Mesenteric fat pad (tissue), 1 donor: ENCODE measurements around the gene SLAMF8. TPM values are rescaled to one million over a fixed set of nuclear protein-coding genes. Genes with fewer than 3 reads are reported as not detected.

ENCODE experiments used
- DNase-seq: peaks from one replicate; pipeline ENCODE4 v3.0.0-alpha.2; 2020; ENCODE audit warnings: low spot score
- total RNA-seq: library from RNA; stranded (reverse); fragmentation: NEBNext Ultra II Directional; extraction: Animal tissue kit (Norgen Biotek cat#: 25700); gene quantifications from one replicate; pipeline ENCODE4 v1.2.1, GENCODE V29; 2021
- donor health status: DM: yes; HTN: yes; CAD: no.

SLAMF8 gene
- total RNA-seq, 1 donor from 2014 or later, result 11.3 TPM

GRCh38 chr1:159845751-159846629, 19.3 kb downstream of the SLAMF8 start:
- DNase-seq, result no peak

GRCh38 chr1:159847231-159847630, 20.6 kb downstream of the SLAMF8 start:
- DNase-seq, result no peak

DNA sequence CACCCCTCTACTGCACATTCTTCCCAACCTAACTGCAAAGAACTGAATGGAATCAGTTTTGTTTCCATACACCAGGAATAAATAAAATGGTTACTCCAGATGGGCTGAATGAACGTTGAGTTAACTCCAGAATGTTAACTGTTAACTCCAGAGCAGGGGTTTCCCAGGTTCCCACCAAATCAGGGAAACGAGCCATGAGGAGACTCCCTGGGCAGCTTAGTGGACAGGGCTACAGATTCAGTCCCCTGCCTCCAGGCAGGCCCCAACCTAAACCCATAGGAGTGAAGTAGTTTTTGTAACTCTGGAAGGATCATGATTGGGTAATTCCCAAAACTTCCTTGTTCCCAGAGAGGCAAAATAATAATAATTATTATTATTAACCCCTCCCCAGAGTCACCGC, 21.7 kb downstream of the SLAMF8 start:
- DNase-seq, result no peak

GRCh38 chr1:159849626-159850366, 23.1 kb downstream of the SLAMF8 start:
- DNase-seq, result no peak

DNA sequence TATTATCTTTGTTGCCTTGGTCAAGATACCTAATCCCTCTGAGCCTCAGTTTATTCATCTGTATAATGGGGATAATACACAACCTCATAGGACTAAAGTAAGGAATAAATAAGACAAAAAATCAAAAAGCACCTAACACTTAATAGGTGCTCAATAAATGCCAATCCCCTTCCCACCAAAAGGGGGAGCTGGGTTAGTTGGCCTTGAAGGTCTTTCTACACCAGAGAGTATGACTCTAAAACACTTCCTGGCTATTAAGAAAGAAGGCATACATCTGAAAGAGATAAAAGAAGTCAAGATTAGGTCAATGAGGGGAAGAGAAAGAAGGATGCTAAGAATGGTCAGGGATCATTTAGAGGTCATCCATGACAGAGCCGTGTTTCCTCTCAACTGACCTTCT, 24.7 kb downstream of the SLAMF8 start:
- no peak for DNase-seq

DNA sequence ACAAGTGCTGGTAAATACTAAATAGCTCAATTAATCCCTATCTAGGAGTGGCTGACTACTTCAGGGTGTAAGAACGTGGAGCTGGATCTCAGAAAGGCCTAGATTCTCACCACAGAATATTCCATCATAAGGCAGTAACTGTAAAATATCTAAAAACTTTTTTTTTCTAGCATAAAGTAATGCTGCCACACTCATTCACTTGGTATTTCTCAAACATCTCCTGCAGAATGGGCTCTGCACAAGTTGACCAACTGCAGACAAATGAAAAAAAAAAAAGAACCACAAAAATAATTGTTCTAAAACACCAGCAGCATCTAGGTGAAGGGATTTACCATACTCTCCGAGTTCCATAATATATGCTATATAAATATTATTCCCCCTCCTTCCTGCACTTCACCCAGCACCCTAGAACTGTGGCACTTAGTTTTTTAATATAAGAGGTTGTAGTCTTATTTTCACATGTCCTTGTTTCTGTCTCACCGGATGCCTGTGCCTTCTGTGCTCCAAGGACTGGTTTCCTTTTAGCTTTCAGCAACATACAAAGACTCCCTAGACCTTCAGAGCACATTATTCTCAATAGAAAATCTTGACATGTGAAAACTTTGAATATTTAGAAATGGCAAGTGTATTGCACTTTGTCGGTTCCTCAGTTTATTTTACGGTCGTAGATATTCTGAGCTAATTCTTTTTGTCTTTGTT, 26.9 kb downstream of the SLAMF8 start:
- DNase-seq, result no peak

DNA sequence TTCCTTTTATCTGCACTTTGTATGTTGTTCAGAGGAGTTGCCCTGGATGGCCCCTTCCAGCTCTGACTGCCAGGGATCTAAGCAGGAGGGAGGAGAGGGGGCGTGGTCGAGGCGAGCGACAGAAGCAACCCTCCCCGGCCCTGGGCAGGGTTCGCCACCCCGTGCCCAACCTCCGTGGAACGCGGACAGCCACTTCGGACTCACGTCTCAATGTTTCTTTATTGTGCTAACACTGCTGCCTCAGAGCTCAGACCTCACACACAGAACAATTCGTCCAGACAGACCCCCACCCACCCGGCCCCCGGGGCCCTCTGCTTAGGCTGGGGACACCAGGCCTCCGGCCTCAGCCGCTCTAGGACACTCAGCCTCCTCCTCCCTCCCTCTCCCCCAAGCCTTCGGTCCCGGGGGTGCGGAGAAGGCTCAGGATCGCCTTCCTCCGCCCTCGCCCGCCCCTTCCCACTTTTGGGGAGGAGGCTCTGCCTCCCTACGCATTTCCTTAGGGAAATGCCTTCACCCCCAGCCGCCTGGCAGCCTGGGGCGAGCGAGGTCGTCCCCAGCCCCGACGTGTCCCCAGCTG, 27.5 kb downstream of the SLAMF8 start:
- DNase-seq, result no peak

DNA sequence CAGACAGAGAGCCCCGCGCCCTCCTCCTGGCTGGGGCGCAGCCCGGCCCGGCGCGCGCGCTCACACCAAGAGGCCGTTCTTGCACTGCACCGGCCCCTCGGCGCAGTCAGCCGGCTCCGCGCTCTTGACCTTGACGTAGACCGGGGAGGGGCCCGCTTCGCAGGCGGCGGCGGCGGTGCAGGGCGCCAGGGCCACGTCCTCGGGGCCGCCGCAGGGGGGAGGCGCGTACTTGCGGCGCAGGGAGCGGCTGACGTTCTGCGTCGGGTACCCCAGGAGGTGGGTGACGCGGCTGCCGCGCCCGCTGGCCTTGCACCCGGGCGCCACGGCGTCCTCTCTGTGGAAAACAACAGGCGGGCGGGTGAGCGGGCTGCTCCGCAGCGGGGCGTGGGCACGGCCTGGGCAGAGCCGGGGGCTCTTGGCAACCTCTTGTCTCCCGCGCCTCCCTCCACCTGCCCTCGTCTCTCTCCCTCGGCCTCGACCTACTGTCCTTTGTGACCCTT, 28.1 kb downstream of the SLAMF8 start:
- peak; percentile 95 for DNase-seq

DNA sequence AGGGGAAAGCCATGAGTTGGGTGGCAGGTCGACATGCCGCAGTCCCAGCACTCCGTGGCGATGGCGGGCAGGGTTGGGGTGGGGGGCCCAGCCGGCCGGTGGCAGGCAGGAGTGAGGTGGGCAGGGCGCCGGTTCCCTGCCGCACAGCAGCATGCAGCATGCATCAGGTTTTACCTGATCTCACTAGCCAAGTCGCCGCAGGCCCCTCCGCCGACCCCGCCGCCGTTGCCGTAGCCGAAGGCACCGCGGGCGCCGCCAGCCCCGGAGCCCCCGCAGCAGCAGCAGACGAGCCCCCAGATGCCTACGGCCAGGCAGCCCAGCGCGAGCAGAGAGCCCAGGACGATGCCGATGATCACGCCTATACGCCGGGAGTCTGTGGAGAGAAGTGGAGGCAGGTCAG, 29.0 kb downstream of the SLAMF8 start:
- no peak for DNase-seq

DNA sequence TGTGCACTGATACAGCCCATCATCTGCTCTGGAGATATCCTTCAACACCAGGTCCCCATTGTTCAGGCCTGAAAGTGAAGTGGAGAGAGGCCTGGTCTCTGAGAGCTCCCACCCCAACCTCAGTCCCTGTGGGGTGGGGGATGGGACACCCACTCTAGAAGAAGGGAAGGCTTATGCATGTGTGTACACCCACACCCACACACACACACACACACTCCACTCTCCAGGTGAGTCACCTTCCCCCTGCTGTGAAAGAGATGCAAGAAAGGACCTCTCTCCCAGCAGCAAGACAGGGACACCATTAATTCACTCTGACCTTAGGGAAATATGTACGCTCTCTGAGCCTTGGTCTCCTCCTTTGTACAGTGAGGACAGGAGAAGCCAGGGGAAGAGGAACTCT, 29.9 kb downstream of the SLAMF8 start:
- DNase-seq, result no peak

GRCh38 chr1:159857889-159858288, 31.2 kb downstream of the SLAMF8 start:
- DNase-seq, result no peak

DNA sequence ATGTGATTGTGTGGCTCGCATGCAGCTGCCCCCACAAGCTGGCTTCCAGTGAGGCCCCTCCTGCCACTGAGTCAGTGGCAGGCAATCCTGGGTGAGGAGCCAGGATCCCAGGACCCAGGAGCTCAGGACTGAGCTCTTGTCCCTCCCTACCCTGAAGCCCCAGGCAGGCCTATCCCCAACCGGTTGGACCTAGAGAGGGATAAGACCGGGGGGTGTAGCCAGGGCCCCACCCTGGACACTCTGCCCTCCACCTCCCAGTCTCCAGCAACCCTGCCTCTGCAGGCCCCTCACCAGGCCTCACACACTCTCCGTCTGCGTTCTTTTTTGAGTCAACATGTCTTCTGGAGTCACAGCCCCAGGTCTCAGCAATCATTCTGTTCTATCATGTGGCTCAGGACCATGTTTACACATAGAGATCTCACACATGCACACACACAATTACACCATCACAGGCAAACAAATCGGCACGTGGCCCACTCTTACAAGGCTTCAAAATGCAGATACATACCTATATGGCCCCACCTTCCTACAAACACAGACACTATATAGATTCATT, 33.2 kb downstream of the SLAMF8 start:
- DNase-seq, result no peak

GRCh38 chr1:159860456-159860855, 33.8 kb downstream of the SLAMF8 start:
- no peak for DNase-seq

DNA sequence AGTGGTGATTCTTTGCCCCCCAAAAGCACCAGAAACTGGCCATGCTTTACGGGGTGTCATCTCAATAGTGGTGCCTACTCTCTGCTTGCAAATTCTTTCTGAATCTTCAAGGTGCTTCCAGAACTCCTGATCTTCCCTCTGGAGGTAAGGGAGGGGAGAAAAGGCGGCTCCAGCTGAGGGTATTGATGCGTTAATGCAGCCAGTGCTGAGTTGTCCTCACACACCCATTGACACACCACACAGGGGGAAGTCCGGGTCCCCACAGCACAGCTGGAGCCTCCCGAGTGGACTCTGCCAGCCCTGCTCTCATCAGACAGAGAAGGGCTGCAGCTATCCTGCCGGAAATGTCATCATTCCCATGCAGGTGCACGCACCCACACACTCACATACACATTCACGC, 34.5 kb downstream of the SLAMF8 start:
- no peak for DNase-seq

DNA sequence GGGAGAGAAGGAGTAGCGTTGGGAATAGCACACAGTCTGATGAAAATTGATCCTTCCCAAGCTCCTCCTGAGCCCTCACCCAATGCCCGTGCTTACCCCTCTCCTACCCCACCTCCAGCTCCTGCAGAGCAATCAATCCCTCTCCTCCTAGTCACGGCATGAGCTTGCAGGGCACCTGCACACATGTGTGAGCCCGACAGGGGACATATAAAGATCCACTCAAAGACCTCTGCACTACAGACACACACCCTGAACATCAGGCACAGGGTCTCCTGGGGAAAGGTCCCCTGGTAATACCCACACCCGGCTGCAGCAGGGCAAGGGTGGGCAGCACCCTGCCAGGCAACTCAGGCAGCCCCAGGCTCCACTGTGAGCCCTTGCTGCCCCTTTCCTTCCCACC, 35.4 kb downstream of the SLAMF8 start:
- no peak for DNase-seq

- no peak for DNase-seq
These were observed 35.9 kb downstream of the SLAMF8 start, which contains the start of gene VSIG8 for GRCh38 chr1:159862557-159862956. TSS of gene VSIG8 (minus strand) at chr1:159862657. CDS start at chr1:159862521, 136 bp downstream.

DNA sequence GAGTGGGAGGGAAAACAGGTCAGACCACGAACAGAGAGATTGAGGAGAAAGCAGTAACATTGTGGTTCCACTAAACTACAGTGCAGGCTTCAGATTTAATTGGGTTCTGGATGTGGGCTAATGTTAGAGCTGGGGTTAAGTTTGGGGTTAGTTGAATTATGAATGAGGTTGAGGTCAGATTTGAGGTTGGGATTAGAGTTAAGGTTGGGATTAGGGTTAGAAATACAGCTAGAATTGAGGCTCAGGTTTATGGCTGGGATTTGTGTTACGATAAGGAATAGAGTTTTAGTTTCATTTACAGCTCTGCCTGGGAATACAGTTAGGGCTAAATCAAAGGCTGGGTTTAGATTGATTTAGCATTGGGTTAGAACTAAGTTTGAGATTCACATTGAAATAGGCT, 37.6 kb downstream of the SLAMF8 start:
- no peak for DNase-seq

DNA sequence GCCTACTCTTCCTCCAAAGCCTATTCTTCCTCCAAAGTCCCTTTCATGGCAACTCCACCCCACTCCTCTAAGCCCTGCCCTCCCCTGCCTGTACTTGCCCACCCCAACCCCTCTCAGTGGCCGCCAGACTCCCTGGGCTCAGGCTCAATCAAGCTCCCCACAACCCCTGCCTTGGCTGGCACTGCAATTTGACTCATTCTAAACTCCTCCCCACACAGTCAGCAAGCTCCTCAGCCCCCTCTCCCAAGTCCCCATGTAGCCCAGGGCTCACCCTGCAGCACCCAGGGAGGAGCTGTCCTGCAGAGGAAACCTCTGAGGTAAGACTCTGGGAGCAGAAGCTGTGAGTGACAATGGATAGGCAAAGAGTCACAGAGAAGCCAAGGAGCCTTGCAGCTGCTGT, 39.4 kb downstream of the SLAMF8 start:
- no peak for DNase-seq

- DNase-seq, result no peak
These were observed 40.4 kb downstream of the SLAMF8 start for GRCh38 chr1:159866905-159867663.

DNA sequence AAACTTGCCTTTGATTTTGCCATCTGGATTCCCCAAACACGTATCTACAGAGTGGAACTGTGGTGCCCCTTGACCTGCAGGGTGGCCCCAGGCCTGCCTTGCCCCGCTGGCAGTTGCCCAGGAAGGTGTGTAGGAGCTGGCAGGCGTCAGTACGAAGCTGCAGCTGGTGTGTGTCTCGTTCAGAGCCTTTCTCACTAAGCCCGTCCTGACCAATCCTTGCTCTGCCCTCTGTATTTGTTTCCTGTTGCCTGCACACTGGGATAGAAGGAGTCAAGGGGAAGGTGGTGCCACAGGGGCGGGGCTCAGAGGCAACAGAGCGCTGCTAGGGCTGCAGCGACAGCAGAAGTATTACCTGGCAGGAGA, 41.0 kb downstream of the SLAMF8 start:
- DNase-seq, result peak; percentile 43
